ENCODE data around the gene DERL2. TPM values are rescaled to one million over a fixed set of nuclear protein-coding genes. Genes with fewer than 3 reads are reported as not detected.

Gene DERL2
- total and polyA plus RNA-seq, 9 of the 15 experiments (the other 6 are each of a cell fraction or from before 2014, with no cell fraction given) = 11.5 to 105 (median 30.7) TPM

DNA sequence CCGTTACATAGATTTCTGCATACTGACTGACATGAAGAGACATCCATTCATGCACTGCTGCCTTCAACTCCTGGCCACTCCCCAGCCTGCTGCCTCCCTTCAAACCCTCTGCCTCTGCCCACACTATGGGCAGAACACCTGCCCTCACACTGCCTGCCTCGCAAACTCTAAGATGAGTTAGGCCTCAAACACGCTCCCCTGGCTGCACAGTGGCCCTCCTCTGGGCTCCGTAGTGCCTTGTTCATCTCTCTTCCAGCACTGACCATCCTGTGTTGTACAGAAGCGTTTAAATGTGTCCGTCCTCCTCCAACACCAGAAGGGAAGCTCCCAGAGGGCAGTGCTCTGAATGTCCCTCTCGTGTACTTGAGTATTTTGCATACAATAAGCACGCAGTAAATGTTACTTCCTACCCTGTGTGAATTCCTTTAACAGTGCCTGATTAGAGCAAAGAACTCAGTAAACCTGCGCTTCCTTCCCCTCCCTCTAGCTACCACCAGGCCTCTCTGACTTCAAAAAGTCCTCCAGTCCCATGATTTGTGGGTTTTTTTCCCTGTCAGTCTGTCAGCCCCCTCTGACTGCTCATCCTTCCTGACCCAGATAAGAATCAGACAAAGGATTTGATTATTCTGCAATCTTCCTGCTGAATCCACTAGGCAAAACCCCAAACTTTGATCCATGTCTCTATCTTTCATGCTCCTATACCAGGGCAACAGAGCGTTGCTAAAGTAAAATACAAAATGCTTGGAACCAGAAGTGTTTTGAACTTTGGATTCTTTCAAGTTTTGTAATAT, 21.1 kb downstream of the DERL2 start:
- no peak for FAIRE-seq
- H3K4me2 ChIP-seq (ENCODE audit: insufficient read depth, low read length) = no peak overlapping the region
- no peak overlapping the region for H3K27ac ChIP-seq (ENCODE audit: extremely low read depth, low read depth, low read length)

More for the DNA sequence above, 21.1 kb downstream of the DERL2 start:
- intact Hi-C loops (cut with micrococcal nuclease) = no loop called here
- BruUV-seq (replicated peaks) = no TSS peak
- Histone ChIP-seq H4K20me1 (replicated peaks; ENCODE audit: control insufficient read depth, insufficient read depth, low read length) (0 out of 2 replicates have a peak, but pooled peaks cover 2% of the 10 kb centered on the region), H3K9me3 (replicated peaks; ENCODE audit: control insufficient read depth, insufficient read depth, low read depth, low read length) (no peaks in the 10 kb centered on the region), H3K36me3 (ENCODE audit: control insufficient read depth, insufficient read depth, low read length) (peaks cover 50% of the 10 kb centered on the region; the same call in 2 of the 3 replicates), H3K4me1 (replicated peaks in 1 of 2; ENCODE audit: control insufficient read depth in 2 of 2, insufficient read depth in 2 of 2, low read length in 2 of 2) (peaks cover 4 to 6% of the 10 kb centered on the region in 2 experiments; a peak in 4 of 5 replicates), H3K79me2 (ENCODE audit: control insufficient read depth, insufficient read depth, low read length) (peaks cover 66% of the 10 kb centered on the region), H3K9me1 (ENCODE audit: control insufficient read depth, insufficient read depth, low read length) (no peaks in the 10 kb centered on the region), H3K27me3 (ENCODE audit: control insufficient read depth in 2 of 2, insufficient read depth in 2 of 2, low read length in 2 of 2) (no peaks in the 10 kb centered on the region), H2AFZ (ENCODE audit: low read depth, low read length) (no peak overlapping the region), H3K4me3 (no peak overlapping the region), H3K9ac (ENCODE audit: insufficient read depth in 1 of 2, low read depth in 2 of 2, low read length in 2 of 2) (no peak overlapping the region)
- no peak for TF ChIP-seq STAT5A (IDR thresholded peaks at IDR 0.05; ENCODE audit: borderline replicate concordance, low read length)
- TF ChIP-seq PKNOX1 (IDR thresholded peaks at IDR 0.05) = peak; percentile 45; the same call in 1 of the 2 replicates
- TF ChIP-seq MEIS2 (IDR thresholded peaks at IDR 0.05; ENCODE audit: partially characterized antibody) = peak; percentile 53
- no peak for ATAC-seq
- CTCF ChIA-PET (ENCODE audit: low intra/inter-chr PET ratio) = no interaction called here
- DNase-seq (ENCODE audit: extremely low read depth in 1 of 4, low spot score in 3 of 4) = no peak
- 83% methylated on average over 9 of the region's 10 CpGs for WGBS (ENCODE audit: insufficient coverage, low coverage, missing lambda C conversion rate)
- in situ Hi-C loops (cut with MboI) = no loop called here
- POLR2A ChIA-PET = interaction anchor here (0.9 kb wide), 1 partner anchor 26 kb away, joined by 5 read pairs; the partner anchor contains the start of gene C1QBP
